Skin epidermis (tissue), 12 donors: ENCODE results near the gene ADNP.
"Not testable (repeated sequence)": the region's sequence is repeated elsewhere in the genome, so short reads cannot be mapped to it uniquely, and the experiment has no call there.

ENCODE experiments used
- H3K27ac ChIP-seq, 21 experiments: fragments of 200-600 bp; sonication (generic) in 11 of 21; one replicate each; pipeline ENCODE4 v1.5.0; 2020; ENCODE audit warnings: mild to moderate bottlenecking in 3 of 21, inconsistent platforms in 2 of 21, moderate library complexity in 2 of 21
- H3K4me3 ChIP-seq, 7 experiments: fragments of 200-600 bp; sonication (generic) in 2 of 7; one replicate each; pipeline ENCODE4 v1.5.0; 2020; ENCODE audit warnings: inconsistent platforms in 2 of 7, mild to moderate bottlenecking in 2 of 7, moderate library complexity in 1 of 7

The ADNP gene

GRCh38 chr20:50909413-50909812 lies 21.8 kb downstream of the ADNP start:
- Histone ChIP-seq H3K27ac (no peak overlapping the region), H3K4me3 (no peak overlapping the region)

- H3K27ac ChIP-seq: no peak overlapping the region
- H3K4me3 ChIP-seq: no peak overlapping the region
Observed at GRCh38 chr20:50904067-50904570, 27.1 kb downstream of the ADNP start.

GRCh38 chr20:50903353-50904051 lies 27.7 kb downstream of the ADNP start:
- no peak overlapping the region for H3K4me3 ChIP-seq
- H3K27ac ChIP-seq: peak overlapping the region in 1 of 21 experiments; percentile 13

GRCh38 chr20:50901301-50901700 lies 29.9 kb downstream of the ADNP start:
- H3K27ac ChIP-seq: no peak overlapping the region
- no peak overlapping the region for H3K4me3 ChIP-seq

GRCh38 chr20:50900261-50900660 lies 31.0 kb downstream of the ADNP start:
- Histone ChIP-seq H3K27ac (no peak overlapping the region), H3K4me3 (no peak overlapping the region)

GRCh38 chr20:50898475-50898874 lies 32.8 kb downstream of the ADNP start:
- Histone ChIP-seq H3K4me3 (no peak overlapping the region), H3K27ac (no peak overlapping the region)

GRCh38 chr20:50895111-50895830 lies 36.0 kb downstream of the ADNP start:
- Histone ChIP-seq H3K4me3 (no peak overlapping the region), H3K27ac (no peak overlapping the region)

GRCh38 chr20:50893620-50894019 lies 37.6 kb downstream of the ADNP start:
- no peak overlapping the region for H3K27ac ChIP-seq
- H3K4me3 ChIP-seq: no peak overlapping the region

GRCh38 chr20:50892394-50892793 lies 38.8 kb downstream of the ADNP start:
- no peak overlapping the region for H3K27ac ChIP-seq
- no peak overlapping the region for H3K4me3 ChIP-seq

- no peak overlapping the region for H3K4me3 ChIP-seq
- no peak overlapping the region for H3K27ac ChIP-seq
Observed at GRCh38 chr20:50891138-50891537, 40.1 kb downstream of the ADNP start.

GRCh38 chr20:50887576-50887975 lies 43.7 kb downstream of the ADNP start:
- Histone ChIP-seq H3K27ac (no peak overlapping the region), H3K4me3 (no peak overlapping the region)

GRCh38 chr20:50886184-50886790 lies 45.0 kb downstream of the ADNP start:
- H3K27ac ChIP-seq: no peak overlapping the region
- no peak overlapping the region for H3K4me3 ChIP-seq

- Histone ChIP-seq H3K4me3 (no peak overlapping the region), H3K27ac (no peak overlapping the region)
Observed at GRCh38 chr20:50885781-50886180, 45.5 kb downstream of the ADNP start.

GRCh38 chr20:50885068-50885467 lies 46.2 kb downstream of the ADNP start:
- H3K27ac ChIP-seq: no peak overlapping the region
- no peak overlapping the region for H3K4me3 ChIP-seq

- H3K4me3 ChIP-seq: no peak overlapping the region
- no peak overlapping the region for H3K27ac ChIP-seq
Observed at GRCh38 chr20:50883856-50884255, 47.4 kb downstream of the ADNP start.

GRCh38 chr20:50881759-50882424 lies 49.3 kb downstream of the ADNP start:
- H3K27ac ChIP-seq: not testable (repeated sequence)

GRCh38 chr20:50879649-50880550 lies 51.3 kb downstream of the ADNP start:
- no peak overlapping the region for H3K27ac ChIP-seq

More at GRCh38 chr20:50881759-50882424, 49.3 kb downstream of the ADNP start:
- H3K4me3 ChIP-seq: not testable (repeated sequence)

GRCh38 chr20:50877232-50877743 lies 53.9 kb downstream of the ADNP start:
- Histone ChIP-seq H3K4me3 (no peak overlapping the region), H3K27ac (no peak overlapping the region)

More at GRCh38 chr20:50879649-50880550, 51.3 kb downstream of the ADNP start:
- H3K4me3 ChIP-seq: no peak overlapping the region

GRCh38 chr20:50876816-50877215 lies 54.4 kb downstream of the ADNP start:
- Histone ChIP-seq H3K4me3 (no peak overlapping the region), H3K27ac (no peak overlapping the region)
